Mesothelial cell of epicardium (in vitro differentiated cells): ENCODE data around the gene TDRKH. TPM values are rescaled to one million over a fixed set of nuclear protein-coding genes. Genes with fewer than 3 reads are reported as not detected.

Source experiments
- DNase-seq, 2 experiments: peaks; one replicate each; pipeline ENCODE4 v3.0.0; 2021; ENCODE audit warnings: low spot score in 2 of 2; ENCODE audit not compliant: unreplicated experiment in 2 of 2
- H3K27ac Mint-ChIP-seq: 2 replicates; pipeline ENCODE4 v1.8.0; 2021; ENCODE audit warnings: mixed read lengths
- H3K27me3 Mint-ChIP-seq: 2 replicates; pipeline ENCODE4 v1.8.0; 2021; ENCODE audit warnings: low read depth, mixed read lengths
- H3K36me3 Mint-ChIP-seq: 2 replicates; pipeline ENCODE4 v1.8.0; 2021; ENCODE audit warnings: mixed read lengths
- H3K4me1 Mint-ChIP-seq: 2 replicates; pipeline ENCODE4 v1.8.0; 2021; ENCODE audit warnings: mixed read lengths
- H3K4me3 Mint-ChIP-seq: 2 replicates; pipeline ENCODE4 v1.8.0; 2021; ENCODE audit warnings: mild to moderate bottlenecking, moderate library complexity, mixed read lengths
- H3K9me3 Mint-ChIP-seq: 2 replicates; pipeline ENCODE4 v1.8.0; 2021; ENCODE audit warnings: mixed read lengths
- total RNA-seq: library from RNA; stranded (reverse); gene quantifications from 3 replicates; pipeline ENCODE4 v1.2.1, GENCODE V29; 2021
- TF ChIP-seq, protein P1 (sequence below): fragments of 200-600 bp; sonication (generic); IDR thresholded peaks from one replicate; pipeline ENCODE4 v1.5.0; 2021; ENCODE audit warnings: antibody characterized with exemption; ENCODE audit not compliant: unreplicated experiment

Gene TDRKH
- total RNA-seq, 1 donor from 2014 or later = 9.9 TPM

- TF ChIP-seq, protein P1, sequence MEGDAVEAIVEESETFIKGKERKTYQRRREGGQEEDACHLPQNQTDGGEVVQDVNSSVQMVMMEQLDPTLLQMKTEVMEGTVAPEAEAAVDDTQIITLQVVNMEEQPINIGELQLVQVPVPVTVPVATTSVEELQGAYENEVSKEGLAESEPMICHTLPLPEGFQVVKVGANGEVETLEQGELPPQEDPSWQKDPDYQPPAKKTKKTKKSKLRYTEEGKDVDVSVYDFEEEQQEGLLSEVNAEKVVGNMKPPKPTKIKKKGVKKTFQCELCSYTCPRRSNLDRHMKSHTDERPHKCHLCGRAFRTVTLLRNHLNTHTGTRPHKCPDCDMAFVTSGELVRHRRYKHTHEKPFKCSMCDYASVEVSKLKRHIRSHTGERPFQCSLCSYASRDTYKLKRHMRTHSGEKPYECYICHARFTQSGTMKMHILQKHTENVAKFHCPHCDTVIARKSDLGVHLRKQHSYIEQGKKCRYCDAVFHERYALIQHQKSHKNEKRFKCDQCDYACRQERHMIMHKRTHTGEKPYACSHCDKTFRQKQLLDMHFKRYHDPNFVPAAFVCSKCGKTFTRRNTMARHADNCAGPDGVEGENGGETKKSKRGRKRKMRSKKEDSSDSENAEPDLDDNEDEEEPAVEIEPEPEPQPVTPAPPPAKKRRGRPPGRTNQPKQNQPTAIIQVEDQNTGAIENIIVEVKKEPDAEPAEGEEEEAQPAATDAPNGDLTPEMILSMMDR = no peak
Measured at GRCh38 chr1:151729966-151730291, 60.4 kb downstream of the TDRKH start.

GRCh38 chr1:151729157-151729965 is 60.9 kb downstream of the TDRKH start:
- no peaks in the 10 kb centered on the region for H3K9me3 Mint-ChIP-seq
- TF ChIP-seq, protein P1 = no peak
- H3K27ac Mint-ChIP-seq = no peak overlapping the region
- no peaks in the 10 kb centered on the region for H3K36me3 Mint-ChIP-seq
- no peak overlapping the region for H3K4me3 Mint-ChIP-seq
- peaks cover 44% of the 10 kb centered on the region for H3K27me3 Mint-ChIP-seq
- no peak for DNase-seq
- H3K4me1 Mint-ChIP-seq = no peaks in the 10 kb centered on the region

More at GRCh38 chr1:151729966-151730291, 60.4 kb downstream of the TDRKH start:
- no peak for DNase-seq
- Mint-ChIP-seq H3K27ac (no peak overlapping the region), H3K36me3 (no peaks in the 10 kb centered on the region), H3K9me3 (no peaks in the 10 kb centered on the region), H3K27me3 (peaks cover 39% of the 10 kb centered on the region), H3K4me3 (no peak overlapping the region), H3K4me1 (no peaks in the 10 kb centered on the region)

DNA sequence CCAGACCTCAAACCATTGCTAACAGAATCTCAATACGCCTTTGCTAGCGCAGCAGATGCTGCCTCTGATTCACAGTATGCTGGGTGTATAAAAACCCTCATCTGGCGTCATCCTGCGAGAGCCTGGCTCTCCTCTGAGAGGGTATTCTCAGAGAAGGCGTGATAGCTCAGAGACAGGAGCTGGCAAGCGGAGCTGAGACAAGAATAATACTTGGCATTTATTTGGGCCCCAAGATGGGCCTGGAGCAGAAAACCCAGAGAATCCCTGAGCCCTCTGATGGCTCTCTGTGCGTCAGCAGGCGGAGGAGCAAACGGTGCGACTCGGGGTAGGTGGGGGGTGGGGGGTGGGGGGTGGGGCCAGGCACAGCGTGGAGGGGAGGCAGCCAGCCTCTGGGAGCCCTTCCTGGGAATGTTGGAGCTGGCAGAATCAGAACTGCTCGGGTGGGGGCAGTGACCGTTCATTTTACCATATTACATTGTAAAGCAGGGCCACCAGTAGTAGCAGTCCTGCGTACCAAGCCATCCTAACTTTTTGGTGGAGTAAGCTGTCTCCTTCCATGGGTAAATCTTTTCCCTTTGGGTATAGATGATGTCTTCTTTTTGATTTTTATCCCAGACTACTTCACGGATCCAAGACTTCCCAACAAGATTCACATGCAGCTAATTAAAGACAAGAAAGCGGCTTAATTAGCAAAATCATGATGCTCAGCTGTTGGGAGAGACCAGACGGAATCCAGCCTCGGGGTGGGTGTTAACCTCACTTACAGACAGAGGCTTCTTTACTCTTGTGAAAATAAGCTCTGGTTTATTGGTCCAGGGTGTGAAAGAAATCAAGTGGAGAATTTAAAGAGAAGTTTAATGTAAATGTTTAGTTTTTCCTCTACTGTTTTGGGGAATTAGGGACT is 61.9 kb downstream of the TDRKH start:
- Mint-ChIP-seq H3K27ac (no peak overlapping the region), H3K4me3 (peak overlapping the region; percentile 7), H3K4me1 (no peaks in the 10 kb centered on the region), H3K9me3 (no peaks in the 10 kb centered on the region), H3K36me3 (no peaks in the 10 kb centered on the region), H3K27me3 (peaks cover 54% of the 10 kb centered on the region)
- TF ChIP-seq, protein P1 = no peak
- DNase-seq = no peak

DNA sequence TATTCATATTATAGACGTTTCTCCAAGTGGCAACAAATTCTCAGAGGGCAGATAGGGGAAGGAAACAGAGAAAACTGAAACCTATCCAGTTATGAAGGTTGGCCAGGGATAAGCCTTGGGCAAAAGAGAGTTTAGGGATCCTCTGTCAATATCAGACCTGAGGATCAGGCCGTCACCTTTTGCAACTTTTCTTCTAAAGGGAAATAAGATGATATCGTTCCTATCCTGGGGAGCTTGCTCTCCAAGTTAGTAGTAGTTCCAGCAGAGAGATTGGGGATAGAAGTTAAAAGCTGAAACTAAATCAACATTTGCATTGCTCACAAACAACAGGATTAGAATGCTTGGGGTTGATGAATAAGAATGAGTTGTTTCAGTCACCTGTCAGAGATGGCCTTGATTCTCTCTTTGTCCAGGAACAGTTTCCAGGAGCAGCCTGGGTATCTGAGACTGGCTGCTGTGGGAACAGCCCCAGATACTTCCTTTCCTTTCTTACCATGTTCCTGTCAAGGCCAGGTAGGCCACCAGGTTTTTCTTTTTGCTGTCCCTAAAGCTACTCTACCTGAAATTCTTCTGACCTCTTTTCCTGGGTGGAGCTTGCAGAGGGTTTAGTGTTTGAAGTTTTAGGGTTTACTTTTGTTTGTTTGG is 66.5 kb downstream of the TDRKH start:
- H3K9me3 Mint-ChIP-seq = no peaks in the 10 kb centered on the region
- H3K4me1 Mint-ChIP-seq = peaks cover 19% of the 10 kb centered on the region
- no peak for DNase-seq
- H3K27ac Mint-ChIP-seq = no peak overlapping the region
- TF ChIP-seq, protein P1 = no peak
- H3K4me3 Mint-ChIP-seq = no peak overlapping the region
- H3K36me3 Mint-ChIP-seq = no peaks in the 10 kb centered on the region
- peaks cover 90% of the 10 kb centered on the region for H3K27me3 Mint-ChIP-seq

Other genes starting within 250 kb of the TDRKH start
- 41.5 to 44.0 TPM (median 43.4 TPM) in 3 replicates for gene SNX27, start 178.4 kb downstream of the TDRKH start, total RNA-seq
- 0.88 to 1.2 TPM (median 1.1 TPM) in 3 replicates for gene CELF3, start 73.7 kb downstream of the TDRKH start, total RNA-seq
- gene RIIAD1, start 69.0 kb downstream of the TDRKH start, total RNA-seq = not detected in 3 replicates
- gene MRPL9, start 27.0 kb downstream of the TDRKH start, total RNA-seq = 70.6 to 73.1 TPM (median 72.0 TPM) in 3 replicates
- not detected in 3 replicates for gene LINGO4, start 14.9 kb upstream of the TDRKH start, total RNA-seq
- not detected in 3 replicates for gene RORC, start 41.3 kb upstream of the TDRKH start, total RNA-seq
- gene C2CD4D, start 49.3 kb upstream of the TDRKH start, total RNA-seq = 0.38 to 0.65 TPM (median 0.53 TPM) in 3 replicates
- not detected in 3 replicates for gene THEM5, start 63.2 kb upstream of the TDRKH start, total RNA-seq
- 23.3 to 24.3 TPM (median 24.1 TPM) in 3 replicates for gene THEM4, start 119.0 kb upstream of the TDRKH start, total RNA-seq
- gene S100A10, start 203.4 kb upstream of the TDRKH start, total RNA-seq = 219 to 234 TPM (median 222 TPM) in 3 replicates
- 351 to 373 TPM (median 358 TPM) in 3 replicates for gene S100A11, start 246.5 kb upstream of the TDRKH start, total RNA-seq